DMS153 treated with DMSO at 0.1 percent for 48 hours (cell line): Measurements from ENCODE around the gene GOLT1A.
"Not testable (repeated sequence)": the region's sequence is repeated elsewhere in the genome, so short reads cannot be mapped to it uniquely, and the experiment has no call there.

Experiments used
- DNase-seq: peaks from one replicate; lab custom pipeline; 2025; ENCODE audit not compliant: unreplicated experiment; lab: John Stamatoyannopoulos, UW

The GOLT1A gene

DNA sequence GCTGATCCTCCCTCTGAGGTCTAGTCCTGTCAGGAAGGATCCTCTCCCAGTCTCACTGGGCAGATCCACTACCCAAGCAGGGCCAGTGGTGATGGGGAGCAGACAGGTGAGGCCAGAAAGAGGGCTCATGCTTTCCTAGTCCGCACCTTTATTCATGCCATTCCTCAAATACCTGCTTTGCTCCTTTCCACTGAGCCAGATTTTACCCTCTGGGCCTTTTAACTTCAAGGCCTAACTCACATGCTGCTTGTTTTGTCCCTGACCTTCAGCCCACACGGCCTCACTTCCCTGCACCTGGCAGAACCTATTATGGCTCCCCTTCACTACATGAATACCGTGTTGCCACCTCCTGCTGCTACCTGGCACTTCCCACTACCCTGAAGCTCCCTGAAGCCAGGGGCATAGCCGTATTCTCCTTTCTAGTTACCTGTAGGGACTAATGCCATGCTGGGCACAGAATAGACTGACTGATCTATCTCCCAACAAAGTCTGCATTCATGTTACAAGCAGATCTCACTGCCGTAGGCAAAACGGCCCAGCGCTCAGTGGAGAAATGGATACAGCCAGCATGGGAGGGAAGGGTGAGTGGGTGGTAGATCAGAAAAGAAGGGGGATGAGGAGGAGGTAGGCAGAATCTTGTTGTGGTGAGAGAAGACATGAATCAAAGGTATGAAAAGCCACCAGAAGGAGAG lies 36.1 kb upstream of the GOLT1A start:
- no peak for DNase-seq

DNA sequence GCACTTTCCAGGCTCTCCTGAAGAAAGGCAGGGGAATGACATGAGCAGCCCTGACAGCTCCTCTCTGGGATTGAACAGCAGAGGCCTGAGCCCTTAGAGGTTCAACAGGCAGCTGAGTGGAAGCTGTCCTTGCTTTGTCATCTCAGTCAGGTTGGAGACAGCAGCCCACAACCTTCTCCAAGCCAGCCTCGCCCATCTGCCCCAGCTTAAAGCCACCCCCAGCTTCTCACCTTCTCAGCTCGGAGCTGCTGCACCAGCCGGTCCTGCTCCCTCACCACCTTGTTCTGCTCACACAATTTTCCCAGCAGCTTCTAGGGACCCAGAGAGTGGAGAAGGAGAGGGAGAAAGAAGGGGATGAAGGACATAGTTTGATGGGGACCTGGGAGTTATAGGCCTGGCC lies 35.2 kb upstream of the GOLT1A start:
- DNase-seq = no peak

DNA sequence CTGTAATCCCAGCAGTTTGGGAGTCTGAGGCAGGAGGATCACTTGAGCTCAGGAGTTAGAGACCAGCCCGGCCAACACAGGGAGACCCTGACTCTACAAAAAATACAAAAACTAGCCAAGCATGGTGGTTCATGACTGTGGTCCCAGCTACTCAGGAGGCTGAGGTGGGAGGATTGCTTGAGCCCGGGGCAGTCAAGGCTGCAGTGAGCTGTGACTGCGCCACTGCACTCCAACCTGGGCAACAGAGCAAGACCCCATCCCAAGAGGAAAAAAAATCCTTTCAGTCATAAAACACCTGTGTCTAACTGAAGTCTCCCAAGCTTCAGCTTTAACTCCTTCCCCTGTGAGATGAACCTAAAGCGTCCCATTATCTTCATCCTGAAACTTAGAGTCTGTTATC lies 33.1 kb upstream of the GOLT1A start:
- DNase-seq = no peak

DNA sequence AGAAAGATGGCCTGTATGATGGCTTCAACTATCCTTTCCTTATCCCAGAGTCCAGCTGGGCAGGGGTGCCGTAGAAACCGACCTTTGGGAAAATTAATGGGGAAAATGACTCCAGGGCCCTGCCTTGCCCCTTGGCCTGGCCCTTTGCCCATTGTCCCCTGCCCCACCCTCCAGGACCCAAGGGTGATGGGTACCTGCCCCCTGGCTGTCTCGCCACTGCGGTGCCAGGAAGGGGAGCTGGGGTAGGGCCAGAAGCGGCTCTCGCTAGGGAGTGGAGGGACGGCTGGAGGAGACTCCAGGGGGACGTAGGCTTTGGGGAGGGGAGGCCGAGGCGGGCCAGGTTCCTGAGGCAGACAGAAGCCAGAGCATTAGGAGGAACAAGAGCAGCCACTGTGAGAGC lies 29.1 kb upstream of the GOLT1A start:
- DNase-seq = no peak

DNA sequence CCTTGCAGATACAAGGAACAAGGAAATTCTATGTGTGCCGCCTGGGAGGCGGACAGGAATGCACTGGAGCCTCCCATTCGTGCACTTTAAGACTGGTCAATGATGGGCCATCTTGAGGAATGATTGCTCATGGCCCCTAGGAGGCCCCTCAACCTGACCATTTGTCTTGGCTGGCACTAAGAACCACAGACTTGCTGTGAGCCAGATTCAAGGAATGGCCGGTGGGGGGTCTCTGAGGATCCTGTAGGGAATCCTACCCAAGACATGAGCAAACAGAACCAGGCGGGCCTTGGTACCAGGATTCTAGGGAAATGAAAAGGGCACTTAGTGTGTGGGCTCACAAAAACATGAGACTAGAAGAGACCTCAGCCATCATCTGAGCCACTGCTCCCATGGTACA lies 28.1 kb upstream of the GOLT1A start:
- no peak for DNase-seq

DNA sequence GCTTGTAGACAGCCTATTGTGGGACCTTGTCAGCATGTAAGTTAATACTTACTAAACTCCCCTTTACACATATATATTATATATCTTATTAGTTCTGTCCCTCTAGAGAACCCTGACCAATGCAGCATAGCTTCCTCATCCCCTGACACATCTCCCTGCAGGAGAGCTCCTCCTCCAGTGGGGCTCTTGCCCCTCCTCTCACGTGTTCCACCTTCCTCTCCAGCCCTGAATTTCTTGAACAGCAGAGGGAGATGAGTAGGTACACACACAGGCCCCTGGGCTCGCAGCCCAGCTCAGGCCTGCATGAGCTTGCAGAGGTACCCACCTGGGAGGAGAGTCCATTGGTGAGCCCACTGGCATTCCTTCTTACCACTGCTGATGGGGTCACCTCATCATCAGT lies 27.3 kb upstream of the GOLT1A start:
- no peak for DNase-seq

DNA sequence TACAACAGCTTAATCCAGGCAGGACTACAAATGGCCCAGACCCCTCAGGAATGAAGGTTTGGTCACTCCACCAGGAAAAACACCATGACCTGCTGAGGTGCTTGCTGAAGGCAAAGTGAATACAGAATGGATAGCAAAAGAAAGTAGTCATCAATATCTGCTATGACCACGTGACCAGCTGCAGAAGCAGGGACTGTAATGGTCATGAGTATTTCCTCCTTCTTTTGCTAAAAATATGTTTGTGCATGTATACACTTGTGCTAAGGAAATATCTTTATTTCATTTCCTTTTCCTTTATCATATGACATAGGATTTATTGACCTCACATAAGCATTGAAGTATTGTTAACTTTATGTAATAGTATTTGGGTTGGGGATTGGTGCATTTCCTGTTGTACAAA lies 26.4 kb upstream of the GOLT1A start:
- no peak for DNase-seq

DNA sequence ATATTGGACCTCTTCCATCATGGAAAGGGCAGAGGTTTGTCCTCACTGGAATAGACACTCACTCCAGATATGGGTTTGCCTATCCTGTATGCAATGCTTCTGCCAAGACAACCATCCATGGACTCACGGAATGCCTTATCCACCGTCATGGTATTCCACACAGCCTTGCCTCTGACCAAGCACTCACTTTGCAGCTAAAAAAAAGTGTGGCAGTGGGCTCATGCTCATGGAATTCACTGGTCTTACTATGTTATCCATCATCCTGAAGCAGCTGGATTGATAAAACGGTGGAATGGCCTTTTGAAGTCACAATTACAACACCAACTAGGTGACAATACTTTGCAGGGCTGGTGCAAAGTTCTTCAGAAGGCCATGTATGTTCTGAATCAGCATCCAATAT lies 25.6 kb upstream of the GOLT1A start:
- not testable (repeated sequence) for DNase-seq

DNA sequence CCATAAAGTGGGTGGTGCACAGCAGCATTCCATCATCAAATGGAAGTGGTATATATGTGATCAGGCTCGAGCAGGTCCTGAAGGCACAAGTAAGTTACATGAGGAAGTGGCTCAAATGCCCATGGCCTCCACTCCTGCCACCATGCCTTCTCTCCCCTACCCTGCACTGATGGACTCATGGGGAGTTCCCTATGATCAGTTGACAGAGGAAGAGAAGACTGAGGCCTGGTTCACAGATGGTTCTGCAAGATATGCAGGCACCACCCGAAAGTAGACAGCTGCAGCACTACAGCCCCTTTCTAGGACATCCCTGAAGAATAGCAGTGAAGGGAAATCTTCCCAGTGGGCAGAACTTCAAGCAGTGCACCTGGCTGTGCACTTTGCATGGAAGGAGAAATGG lies 24.7 kb upstream of the GOLT1A start:
- DNase-seq = not testable (repeated sequence)

DNA sequence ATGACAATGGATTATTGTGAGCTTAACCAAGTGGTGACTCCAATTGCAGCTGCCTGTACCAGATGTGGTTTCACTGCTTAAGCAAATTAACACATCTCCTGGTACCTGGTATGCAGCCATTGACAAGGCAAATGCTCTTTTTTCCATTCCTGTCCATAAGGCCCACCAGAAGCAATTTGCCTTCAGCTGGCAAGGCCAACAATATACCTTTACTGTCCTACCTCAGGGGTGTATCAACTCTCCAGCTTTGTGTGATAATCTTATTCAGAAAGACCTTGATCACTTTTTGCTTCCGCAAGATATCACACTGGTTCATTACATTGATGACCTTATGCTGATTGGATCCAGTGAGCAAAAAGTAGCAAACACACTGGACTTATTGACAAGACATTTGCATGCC lies 23.7 kb upstream of the GOLT1A start:
- DNase-seq = not testable (repeated sequence)

DNA sequence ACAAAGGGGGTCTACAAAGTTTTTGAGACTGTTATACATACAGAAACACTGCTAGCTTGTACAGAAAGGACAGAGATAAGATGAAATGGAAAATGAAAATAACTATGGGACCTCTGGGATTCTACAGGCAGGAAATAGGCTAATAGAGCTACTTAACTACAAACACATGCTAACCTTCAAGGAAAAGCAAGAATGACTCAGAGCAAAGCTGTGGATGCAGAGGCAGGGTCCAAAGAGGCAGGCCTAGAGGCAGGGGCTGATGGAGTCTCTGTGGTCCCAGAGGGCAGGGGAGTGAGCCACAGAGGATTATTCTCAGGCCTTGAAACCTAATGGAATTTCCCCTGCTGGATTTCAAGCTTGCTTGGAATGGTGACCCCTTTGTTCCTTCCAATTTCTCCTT lies 18.7 kb upstream of the GOLT1A start:
- DNase-seq = no peak

DNA sequence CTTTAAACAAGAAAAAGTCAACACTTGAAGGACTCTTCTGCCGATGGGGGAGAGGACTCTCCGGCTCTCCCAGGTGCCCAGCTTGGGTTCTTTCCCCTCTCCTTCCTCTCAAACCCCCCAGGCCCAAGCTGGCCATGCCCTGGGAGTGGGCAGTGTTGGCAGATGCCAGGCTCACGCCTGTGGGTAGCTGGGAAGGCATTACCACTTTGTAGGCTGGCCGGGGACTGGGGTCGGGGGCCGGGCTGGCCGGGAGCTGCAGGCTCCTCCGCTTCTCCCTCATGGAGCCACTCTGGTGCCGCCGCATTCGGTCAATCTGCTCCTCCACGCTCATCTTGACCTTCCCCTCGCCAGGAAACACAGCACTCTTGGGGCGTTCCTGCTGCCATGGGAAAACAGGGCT lies 16.4 kb upstream of the GOLT1A start:
- no peak for DNase-seq

DNA sequence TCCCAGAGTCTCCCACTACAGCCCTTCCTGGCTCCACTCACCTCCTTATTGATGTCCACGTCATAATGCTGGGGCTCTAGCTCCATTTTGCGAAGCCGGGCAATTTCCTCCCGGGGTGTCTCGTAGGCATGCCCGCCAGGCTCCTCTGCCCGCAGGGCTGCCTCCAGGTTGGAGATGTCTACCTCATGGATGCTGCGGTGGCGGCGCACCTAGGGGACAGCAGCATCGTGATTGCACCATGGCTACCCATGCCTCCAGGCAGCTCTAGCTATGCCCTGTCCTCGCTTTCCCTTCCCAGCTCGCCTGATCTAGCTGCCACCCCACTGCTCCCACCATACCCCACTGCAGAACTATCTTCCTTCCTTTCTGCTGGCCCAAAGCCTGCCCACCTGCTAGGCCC lies 15.1 kb upstream of the GOLT1A start:
- no peak for DNase-seq

DNA sequence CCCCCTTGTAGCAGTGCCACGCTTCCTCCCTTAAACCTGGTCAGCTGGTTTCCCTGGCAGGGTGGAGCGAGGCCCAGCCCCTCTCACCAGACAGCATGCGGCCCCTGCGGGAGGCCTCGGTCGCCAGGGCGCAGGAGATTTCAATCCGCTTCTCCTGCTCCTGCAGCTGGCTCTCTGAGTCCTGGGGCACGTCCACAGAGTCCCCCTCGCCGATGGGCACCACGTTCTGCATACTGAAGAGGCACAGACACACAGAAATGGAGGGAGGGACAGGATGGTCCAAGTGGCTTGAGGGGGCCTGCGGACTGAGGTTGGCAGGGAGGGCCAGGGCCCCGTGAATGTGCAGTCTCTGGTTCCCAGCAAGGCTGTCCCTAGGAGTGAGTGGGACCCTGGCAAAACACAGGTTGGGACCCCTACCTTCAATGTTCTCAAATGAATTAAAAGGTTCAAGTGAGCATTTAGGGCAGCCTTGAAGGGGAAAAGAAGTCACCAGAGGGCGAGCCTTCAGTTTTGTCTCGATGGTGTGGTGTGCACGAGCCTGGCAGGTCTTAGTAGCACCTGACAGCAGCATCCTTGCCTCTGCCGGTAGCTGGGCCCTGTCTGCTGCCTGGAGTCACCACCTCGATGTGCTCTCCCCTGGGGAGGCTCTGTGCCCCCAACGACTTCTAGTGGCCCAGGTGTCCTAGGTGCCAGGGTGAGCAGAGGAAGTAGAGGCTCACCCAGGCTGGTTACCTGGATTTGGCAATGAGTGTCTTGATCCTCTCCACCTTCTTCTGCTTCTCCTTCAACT lies 14.4 kb upstream of the GOLT1A start:
- no peak for DNase-seq

DNA sequence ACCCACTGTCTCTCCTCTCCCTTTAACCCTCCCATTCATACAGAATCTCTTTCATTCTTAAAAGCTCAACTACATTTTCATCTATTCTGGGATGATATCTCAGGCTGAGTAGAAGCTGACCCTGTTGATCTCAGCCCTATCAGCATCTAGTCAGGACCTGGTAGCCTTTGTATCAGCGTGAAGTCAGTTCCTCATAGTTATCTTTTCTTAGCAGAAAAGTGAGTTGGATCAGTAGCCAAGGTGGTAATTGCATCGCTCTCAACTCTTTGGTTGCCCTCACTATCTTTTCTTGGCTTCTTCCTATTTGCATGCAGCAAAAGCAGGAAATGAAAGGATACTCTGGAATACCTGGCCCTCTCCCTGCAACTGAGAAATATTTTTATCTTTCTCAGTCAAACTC lies 13.6 kb upstream of the GOLT1A start:
- no peak for DNase-seq

DNA sequence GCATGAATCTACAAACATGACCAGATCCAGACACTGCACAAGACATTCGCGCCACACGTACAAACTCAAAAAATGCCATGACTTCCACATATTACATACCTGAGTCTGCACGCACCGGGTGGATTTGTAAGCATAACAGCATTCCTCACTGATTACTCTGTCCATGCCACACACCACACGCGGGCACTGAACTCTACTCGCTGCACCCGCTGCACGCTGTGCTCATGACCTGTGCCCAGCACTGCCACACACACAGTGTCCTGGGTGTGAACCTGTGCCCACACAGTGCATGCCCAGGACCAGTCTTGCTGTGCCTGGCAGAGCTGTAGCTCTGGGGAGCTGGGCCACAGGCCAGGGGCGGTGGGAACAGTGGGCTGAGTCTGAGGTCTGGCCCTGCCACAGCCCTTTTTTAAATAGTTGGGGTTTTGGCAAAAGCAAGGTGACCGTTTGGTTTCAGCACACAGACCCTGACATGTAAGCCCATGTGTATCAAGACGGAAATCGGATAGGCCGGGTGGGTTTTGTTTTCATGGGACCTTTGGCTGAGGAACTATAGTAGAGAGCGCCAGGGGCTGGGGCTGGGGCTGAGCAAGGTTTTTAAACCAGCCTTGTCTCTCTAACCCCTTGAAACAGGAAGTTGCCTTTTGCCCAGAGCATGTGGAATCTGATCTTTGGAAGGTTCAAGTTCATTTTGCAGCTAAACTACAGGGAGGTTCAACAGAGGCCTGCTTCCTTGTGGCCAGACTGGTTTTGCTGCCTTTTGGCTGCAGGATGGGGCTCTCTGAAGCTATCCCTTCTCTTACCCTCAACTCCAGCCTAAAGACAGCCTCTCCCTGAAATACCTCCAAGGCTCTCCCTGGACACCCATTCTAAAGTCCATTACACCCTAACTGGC lies 12.3 kb upstream of the GOLT1A start:
- DNase-seq = no peak

DNA sequence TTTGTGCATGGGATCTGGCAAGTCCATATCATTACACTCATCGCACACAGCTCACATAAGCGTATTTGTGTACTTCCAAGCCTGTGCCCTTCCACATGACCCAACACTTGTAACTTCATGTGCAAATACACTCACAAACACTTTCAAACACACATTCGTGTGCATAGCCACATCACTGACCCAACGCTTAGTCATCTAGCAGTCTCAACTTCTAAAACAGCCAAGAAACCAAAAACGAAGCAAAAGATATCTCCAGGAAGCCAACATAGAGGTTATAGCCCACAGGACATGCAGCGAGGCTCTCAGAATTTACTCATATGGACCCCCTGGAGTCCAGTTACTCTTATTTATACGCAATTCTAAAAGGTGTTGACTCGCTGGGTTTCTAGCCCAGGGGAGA lies 10.9 kb upstream of the GOLT1A start:
- no peak for DNase-seq

DNA sequence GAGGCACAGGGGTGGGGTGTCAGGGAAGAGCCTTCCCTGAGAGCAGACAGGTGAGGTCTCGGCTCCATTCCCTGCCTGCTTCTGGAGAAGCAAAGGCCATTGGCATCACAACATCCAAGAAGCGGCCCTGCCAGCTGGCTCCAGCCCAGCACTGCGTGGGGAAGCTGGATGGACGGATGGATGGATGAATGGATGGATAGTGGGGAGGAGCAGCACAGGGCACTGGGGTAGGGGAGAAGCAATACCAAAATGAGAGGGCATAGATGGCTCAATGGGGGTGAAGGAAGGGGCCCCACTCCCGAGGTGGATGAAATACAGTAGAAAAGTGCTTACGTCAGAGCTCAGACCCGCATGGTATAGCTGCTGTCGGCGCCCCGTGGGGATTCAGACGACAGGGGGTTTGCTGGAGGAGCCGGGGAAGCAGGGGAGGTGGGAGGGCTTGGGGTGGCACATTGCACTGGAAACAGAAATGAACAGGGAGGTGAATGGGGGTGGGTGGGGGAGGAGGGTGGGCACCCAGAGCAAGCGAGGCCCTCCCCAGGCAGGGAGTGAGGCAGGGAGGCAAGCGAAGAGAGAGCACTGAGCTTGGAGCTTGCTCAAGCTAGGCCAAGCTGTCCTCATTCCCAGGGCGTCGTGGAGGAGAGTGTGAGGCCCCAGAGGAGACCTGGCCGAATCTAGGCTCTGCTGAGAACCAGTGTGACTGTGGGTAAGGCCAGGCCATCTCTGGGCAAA lies 9.5 kb upstream of the GOLT1A start:
- DNase-seq = no peak

DNA sequence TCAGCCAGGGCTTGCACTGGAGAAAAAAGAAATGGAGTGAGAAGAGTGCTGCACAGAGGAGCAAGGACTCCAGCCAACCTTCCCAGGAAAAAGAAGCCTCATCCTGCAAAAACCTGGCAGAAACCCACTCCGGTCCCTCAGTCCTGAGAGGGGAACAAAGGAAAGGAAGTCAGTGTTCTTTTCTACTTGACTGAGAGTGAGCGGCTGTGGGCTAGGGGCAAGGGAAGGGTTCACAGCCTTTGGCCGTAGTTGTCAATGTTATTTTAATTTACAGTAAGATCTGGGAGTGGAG lies 8.9 kb upstream of the GOLT1A start:
- no peak for DNase-seq

DNA sequence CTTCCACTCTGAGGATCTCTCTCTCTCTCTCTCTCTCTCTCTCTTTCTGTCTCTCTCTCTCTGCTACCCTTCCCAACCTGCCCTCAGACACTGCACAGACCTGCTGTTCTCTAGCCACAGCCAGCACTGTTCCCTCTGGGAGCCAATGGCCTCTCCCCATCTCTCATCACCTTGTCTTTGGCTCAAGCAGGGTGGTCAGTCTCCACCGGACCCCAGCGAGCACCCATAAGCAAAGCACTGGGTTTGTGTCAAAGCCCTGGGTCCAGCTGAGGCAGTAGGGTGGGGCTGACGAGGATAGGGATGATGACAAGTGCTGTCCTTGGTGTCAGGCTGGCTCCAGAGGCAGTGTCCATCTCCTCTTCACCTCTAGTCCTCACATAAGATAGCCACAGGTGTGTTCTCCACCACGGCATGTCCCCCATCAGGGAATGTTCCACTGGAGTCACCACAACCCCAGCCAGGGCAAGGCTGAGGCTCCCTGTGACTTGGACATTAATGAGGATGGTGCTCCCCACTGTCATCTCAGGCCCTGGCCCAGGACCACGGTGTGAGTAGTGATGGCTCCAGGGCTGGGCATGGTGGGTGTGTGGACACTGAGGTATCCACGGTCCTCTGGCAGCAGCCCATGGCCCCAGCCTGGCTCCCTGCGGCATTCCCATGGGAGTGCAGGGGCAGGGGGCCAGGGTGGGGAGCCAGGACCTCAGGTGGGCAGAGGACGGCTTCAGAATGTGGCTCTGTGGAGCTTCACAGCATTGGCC lies 8.4 kb upstream of the GOLT1A start:
- DNase-seq = no peak

DNA sequence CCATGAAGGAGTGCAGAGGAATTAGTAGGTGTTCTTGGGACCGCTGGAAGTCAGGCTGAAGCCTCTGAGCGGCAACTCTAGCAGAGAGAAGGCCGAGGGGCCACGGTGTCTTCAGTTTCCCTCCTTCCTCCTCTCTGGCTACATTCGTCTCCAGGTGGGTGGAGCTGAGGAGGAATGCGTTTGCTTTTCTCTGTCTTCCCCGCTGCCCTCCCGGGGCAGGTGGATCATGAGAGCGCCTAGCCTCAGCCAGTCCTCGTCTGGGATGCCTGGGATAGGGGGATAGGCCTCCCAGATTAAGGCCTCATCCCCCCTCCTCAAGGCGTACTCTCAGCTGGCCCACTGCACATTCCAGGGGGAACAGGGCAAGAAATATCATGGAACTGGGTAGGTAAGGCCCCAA lies 7.5 kb upstream of the GOLT1A start:
- DNase-seq = no peak
